Breast epithelium (tissue), 4 donors: ENCODE results near the gene NNAT. TPM values are rescaled to one million over a fixed set of nuclear protein-coding genes. Genes with fewer than 3 reads are reported as not detected.
A peak's percentile ranks its signal among the peaks of the same experiment; 100 is the strongest.

Experiments
- DNase-seq, 2 donors: peaks; one replicate each; pipeline ENCODE4 v3.0.0-alpha.2; 2019; ENCODE audit warnings: low spot score in 2 of 2
- H3K27ac ChIP-seq, 2 donors: fragments of 200-600 bp; sonication (generic) in 1 of 2; one replicate each; pipeline ENCODE4 v1.5.1; 2016 to 2019; ENCODE audit warnings: mild to moderate bottlenecking in 1 of 2
- H3K27me3 ChIP-seq, 2 donors: fragments of 200-600 bp; sonication (generic) in 1 of 2; one replicate each; pipeline versions ENCODE4 v1.5.1 to v1.6.0; 2017 to 2019; ENCODE audit warnings: control low read depth in 1 of 2, mild to moderate bottlenecking in 1 of 2
- H3K36me3 ChIP-seq: fragments of 200-600 bp; one replicate; pipeline ENCODE4 v1.5.1; 2019
- H3K4me1 ChIP-seq, 2 donors: fragments of 200-600 bp; sonication (generic); one replicate each; pipeline ENCODE4 v1.5.1; 2016 to 2019; ENCODE audit warnings: control low read depth in 1 of 2
- H3K4me3 ChIP-seq, 3 donors: fragments of 200-600 bp; sonication (generic); 1 replicate in 2 of 3; 2 replicates in 1 of 3; pipeline ENCODE4 v1.5.1; 2016 to 2019; ENCODE audit warnings: mild to moderate bottlenecking in 3 of 3, moderate library complexity in 2 of 3
- H3K9me3 ChIP-seq, 2 donors: fragments of 200-600 bp; sonication (generic) in 1 of 2; one replicate each; pipeline ENCODE4 v1.5.1; 2016 to 2019; ENCODE audit warnings: control low read depth in 1 of 2
- CTCF ChIP-seq, 3 donors: fragments of 450-650 bp; IDR thresholded peaks; one replicate each; pipeline ENCODE4 v1.5.1; 2016 to 2017; ENCODE audit warnings: antibody characterized with exemption in 3 of 3, mild to moderate bottlenecking in 3 of 3, moderate library complexity in 3 of 3
- POLR2A ChIP-seq: fragments of 450-650 bp; IDR thresholded peaks from one replicate; pipeline ENCODE4 v1.6.1; 2016; ENCODE audit warnings: antibody characterized with exemption, mild to moderate bottlenecking, moderate library complexity
- POLR2AphosphoS5 ChIP-seq, 3 donors: sonication (generic); formaldehyde crosslinking; IDR thresholded peaks; one replicate each; pipeline ENCODE4 v1.6.1; 2017; ENCODE audit warnings: antibody characterized with exemption in 3 of 3
- intact Hi-C: fragments of 100-400 bp; cut with DNase I; formaldehyde crosslinking; loops from one replicate; pipeline ENCODE4 v1.15.1; 2023; ENCODE audit warnings: low total_unique reads
- total RNA-seq, 3 donors: library from RNA; depleted of rRNA; stranded (reverse); fragments of >200 nt; gene quantifications; one replicate each; pipeline ENCODE4 v1.1.0, GENCODE V29; 2016

The NNAT gene
- total RNA-seq, 3 donors from 2014 or later, result 3.9 to 82.1 (median 9.7) TPM

GRCh38 chr20:37523012-37523391 is 2.0 kb downstream of the NNAT start:
- H3K36me3 ChIP-seq, result no peaks in the 10 kb centered on the region
- H3K4me3 ChIP-seq, result peak overlapping the region in 2 of 3 donors; percentile 23 to 48
- peaks cover 9 to 12% of the 10 kb centered on the region in 2 donors for H3K4me1 ChIP-seq
- H3K27ac ChIP-seq, result peak overlapping the region; percentile 25 to 66
- intact Hi-C loops, result no loop called here
- no peak for DNase-seq
- no peaks in the 10 kb centered on the region for H3K9me3 ChIP-seq
- H3K27me3 ChIP-seq, result no peaks in the 10 kb centered on the region
- TF ChIP-seq POLR2A (no peak), CTCF (IDR thresholded peaks at IDR 0.05) (no peak), POLR2AphosphoS5 (IDR thresholded peaks at IDR 0.05) (no peak)

GRCh38 chr20:37523911-37524700 is 3.1 kb downstream of the NNAT start:
- H3K9me3 ChIP-seq, result no peaks in the 10 kb centered on the region
- TF ChIP-seq POLR2AphosphoS5 (IDR thresholded peaks at IDR 0.05) (no peak), CTCF (IDR thresholded peaks at IDR 0.05) (no peak), POLR2A (no peak)
- no peaks in the 10 kb centered on the region for H3K36me3 ChIP-seq
- peak overlapping the region in 2 of 3 donors; percentile 28 to 87 for H3K4me3 ChIP-seq
- peak overlapping the region; percentile 62 to 98 for H3K27ac ChIP-seq
- peaks cover 9 to 12% of the 10 kb centered on the region in 2 donors for H3K4me1 ChIP-seq
- no peaks in the 10 kb centered on the region for H3K27me3 ChIP-seq
- intact Hi-C loops, result no loop called here
- DNase-seq, result no peak

- no peaks in the 10 kb centered on the region for H3K36me3 ChIP-seq
- peak overlapping the region; percentile 67 to 98 for H3K27ac ChIP-seq
- peak in 1 of 2 donors; percentile 75 for DNase-seq
- no peaks in the 10 kb centered on the region for H3K9me3 ChIP-seq
- H3K27me3 ChIP-seq, result no peaks in the 10 kb centered on the region
- peak overlapping the region in 2 of 3 donors; percentile 77 to 87 for H3K4me3 ChIP-seq
- TF ChIP-seq POLR2A (no peak), CTCF (IDR thresholded peaks at IDR 0.05) (no peak), POLR2AphosphoS5 (IDR thresholded peaks at IDR 0.05) (no peak)
- peaks cover 9 to 12% of the 10 kb centered on the region in 2 donors for H3K4me1 ChIP-seq
- intact Hi-C loops, result no loop called here
Measured at GRCh38 chr20:37524859-37525708, 4.0 kb downstream of the NNAT start.

GRCh38 chr20:37525810-37526209 is 4.8 kb downstream of the NNAT start:
- H3K27ac ChIP-seq, result peak overlapping the region; percentile 98
- H3K36me3 ChIP-seq, result no peaks in the 10 kb centered on the region
- no peaks in the 10 kb centered on the region for H3K27me3 ChIP-seq
- DNase-seq, result no peak
- intact Hi-C loops, result no loop called here
- peak overlapping the region; percentile 77 to 96 (median 87) for H3K4me3 ChIP-seq
- peaks cover 9 to 12% of the 10 kb centered on the region in 2 donors for H3K4me1 ChIP-seq
- TF ChIP-seq CTCF (IDR thresholded peaks at IDR 0.05), result no peak
- no peak for TF ChIP-seq POLR2AphosphoS5 (IDR thresholded peaks at IDR 0.05)
- no peak for TF ChIP-seq POLR2A
- no peaks in the 10 kb centered on the region for H3K9me3 ChIP-seq
